Activated T-cell treated with anti-CD3 and anti-CD28 coated beads, Interleukin-2, amount 50 U/mL, for 4 hours (primary cell): ENCODE measurements around the gene NDUFAF4. TPM values are rescaled to one million over a fixed set of nuclear protein-coding genes. Genes with fewer than 3 reads are reported as not detected.

Experiments
- ATAC-seq, 2 donors: fragments of 200-7000 bp; cut with Tn5 transposase; one replicate each; pipeline ENCODE4 v1.10.0; 2021
- DNase-seq: peaks from one replicate; pipeline ENCODE4 v3.0.0-alpha.2; 2020
- H3K27me3 Mint-ChIP-seq: one replicate; pipeline ENCODE4 v1.8.0; 2021; ENCODE audit warnings: low read depth, mixed read lengths
- H3K36me3 Mint-ChIP-seq: one replicate; pipeline ENCODE4 v1.8.0; 2022; ENCODE audit warnings: mixed read lengths; ENCODE audit not compliant: insufficient read depth
- H3K4me1 Mint-ChIP-seq: one replicate; pipeline ENCODE4 v1.8.0; 2021; ENCODE audit warnings: low read depth, mixed read lengths
- H3K4me3 Mint-ChIP-seq: one replicate; pipeline ENCODE4 v1.8.0; 2021; ENCODE audit warnings: mild to moderate bottlenecking, moderate library complexity, mixed read lengths
- H3K9me3 Mint-ChIP-seq: one replicate; pipeline ENCODE4 v1.8.0; 2021; ENCODE audit warnings: mixed read lengths
- total RNA-seq, 3 donors: library from RNA; stranded (reverse); gene quantifications; one replicate each; pipeline ENCODE4 v1.2.1, GENCODE V29; 2021

The NDUFAF4 gene
- total RNA-seq, 3 donors from 2014 or later, result 110 to 130 (median 115) TPM

- DNase-seq (no peak), ATAC-seq (no peak)
- Mint-ChIP-seq H3K4me1 (no peaks in the 10 kb centered on the region), H3K4me3 (no peak overlapping the region), H3K36me3 (no peaks in the 10 kb centered on the region), H3K9me3 (no peaks in the 10 kb centered on the region), H3K27me3 (peaks cover 2% of the 10 kb centered on the region)
Measured at GRCh38 chr6:96876886-96877545, 20.7 kb downstream of the NDUFAF4 start.

GRCh38 chr6:96872976-96873375 is 24.7 kb downstream of the NDUFAF4 start:
- Mint-ChIP-seq H3K9me3 (no peaks in the 10 kb centered on the region), H3K4me3 (no peak overlapping the region), H3K36me3 (no peaks in the 10 kb centered on the region), H3K4me1 (no peaks in the 10 kb centered on the region), H3K27me3 (peaks cover 9% of the 10 kb centered on the region)
- ATAC-seq, result no peak
- DNase-seq, result no peak

DNA sequence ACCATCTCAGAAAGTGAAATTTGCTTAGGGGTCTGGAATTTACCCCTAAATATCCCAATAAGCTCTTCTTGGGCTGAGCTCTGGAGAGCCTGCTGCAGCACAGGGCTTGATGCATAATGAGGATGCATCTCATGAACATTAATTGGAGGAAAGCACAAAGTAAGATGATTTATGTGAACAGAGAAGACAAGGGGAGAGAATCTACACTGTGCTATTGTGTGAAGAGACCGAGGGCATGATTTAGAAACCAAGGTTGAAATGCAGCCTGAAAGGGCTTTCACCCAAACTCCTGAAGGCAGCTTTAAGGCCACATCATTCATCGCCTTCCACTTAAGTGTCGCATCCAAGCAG is 32.7 kb downstream of the NDUFAF4 start:
- H3K36me3 Mint-ChIP-seq, result no peaks in the 10 kb centered on the region
- peaks cover 32% of the 10 kb centered on the region for H3K27me3 Mint-ChIP-seq
- ATAC-seq (no peak), DNase-seq (no peak)
- H3K4me1 Mint-ChIP-seq, result no peaks in the 10 kb centered on the region
- peaks cover 4% of the 10 kb centered on the region for H3K9me3 Mint-ChIP-seq
- no peak overlapping the region for H3K4me3 Mint-ChIP-seq

GRCh38 chr6:96864216-96865054 is 33.3 kb downstream of the NDUFAF4 start:
- Mint-ChIP-seq H3K9me3 (peaks cover 4% of the 10 kb centered on the region), H3K4me3 (no peak overlapping the region), H3K36me3 (no peaks in the 10 kb centered on the region), H3K27me3 (peaks cover 34% of the 10 kb centered on the region), H3K4me1 (no peaks in the 10 kb centered on the region)
- no peak for DNase-seq
- no peak for ATAC-seq

GRCh38 chr6:96862560-96862959 is 35.1 kb downstream of the NDUFAF4 start:
- no peaks in the 10 kb centered on the region for H3K4me1 Mint-ChIP-seq
- peaks cover 4% of the 10 kb centered on the region for H3K9me3 Mint-ChIP-seq
- H3K27me3 Mint-ChIP-seq, result peaks cover 27% of the 10 kb centered on the region
- no peak overlapping the region for H3K4me3 Mint-ChIP-seq
- no peaks in the 10 kb centered on the region for H3K36me3 Mint-ChIP-seq
- DNase-seq, result no peak
- no peak for ATAC-seq

DNA sequence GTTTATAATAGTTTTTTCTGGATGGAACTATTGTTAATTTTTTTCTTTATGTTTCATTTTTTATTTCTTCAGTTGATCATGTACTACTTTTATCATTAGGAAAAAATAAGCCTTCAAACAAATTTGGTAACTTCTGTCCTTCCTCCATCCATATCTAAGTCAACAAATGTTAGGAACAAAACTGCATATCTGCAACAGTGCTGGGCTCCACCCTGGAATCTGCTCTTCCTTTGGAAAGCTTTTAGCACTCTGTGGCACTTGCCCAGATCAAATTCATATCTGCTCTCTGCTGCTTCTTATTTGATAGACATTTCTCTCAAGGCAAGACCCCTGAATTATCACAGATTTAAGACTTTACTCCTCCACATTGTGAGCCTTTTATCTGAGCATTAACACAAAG is 36.1 kb downstream of the NDUFAF4 start:
- Mint-ChIP-seq H3K27me3 (peaks cover 31% of the 10 kb centered on the region), H3K36me3 (no peaks in the 10 kb centered on the region), H3K4me1 (no peaks in the 10 kb centered on the region), H3K4me3 (no peak overlapping the region), H3K9me3 (peaks cover 4% of the 10 kb centered on the region)
- DNase-seq, result no peak
- no peak for ATAC-seq

GRCh38 chr6:96856856-96857255 is 40.8 kb downstream of the NDUFAF4 start:
- no peaks in the 10 kb centered on the region for H3K36me3 Mint-ChIP-seq
- DNase-seq (no peak), ATAC-seq (no peak)
- no peak overlapping the region for H3K4me3 Mint-ChIP-seq
- H3K27me3 Mint-ChIP-seq, result peaks cover 16% of the 10 kb centered on the region
- peaks cover 4% of the 10 kb centered on the region for H3K9me3 Mint-ChIP-seq
- H3K4me1 Mint-ChIP-seq, result no peaks in the 10 kb centered on the region

GRCh38 chr6:96853083-96853482 is 44.6 kb downstream of the NDUFAF4 start:
- DNase-seq (no peak), ATAC-seq (no peak)
- H3K4me1 Mint-ChIP-seq, result no peaks in the 10 kb centered on the region
- peaks cover 5% of the 10 kb centered on the region for H3K27me3 Mint-ChIP-seq
- H3K36me3 Mint-ChIP-seq, result no peaks in the 10 kb centered on the region
- no peaks in the 10 kb centered on the region for H3K9me3 Mint-ChIP-seq
- H3K4me3 Mint-ChIP-seq, result no peak overlapping the region

DNA sequence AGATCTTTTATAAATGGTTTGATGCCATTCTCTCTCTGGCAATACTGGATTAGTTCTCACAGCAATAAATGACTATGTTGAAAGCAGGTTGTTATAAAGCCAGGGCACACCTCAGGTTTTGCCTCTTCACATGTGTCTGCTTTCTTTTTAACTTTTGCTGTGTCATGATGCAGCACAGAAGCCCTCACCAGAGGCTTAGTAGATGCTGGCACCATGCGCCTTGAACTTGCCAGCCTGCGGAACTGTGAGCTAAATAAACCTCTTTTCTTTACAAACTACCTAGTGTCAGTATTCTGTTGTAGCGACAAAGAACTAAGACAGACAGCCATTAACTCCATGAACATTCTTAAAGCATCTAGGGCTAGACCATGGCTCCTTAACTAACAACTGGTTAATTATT is 45.1 kb downstream of the NDUFAF4 start:
- Mint-ChIP-seq H3K9me3 (no peaks in the 10 kb centered on the region), H3K27me3 (peaks cover 7% of the 10 kb centered on the region), H3K36me3 (no peaks in the 10 kb centered on the region), H3K4me1 (no peaks in the 10 kb centered on the region), H3K4me3 (no peak overlapping the region)
- ATAC-seq (no peak), DNase-seq (no peak)

DNA sequence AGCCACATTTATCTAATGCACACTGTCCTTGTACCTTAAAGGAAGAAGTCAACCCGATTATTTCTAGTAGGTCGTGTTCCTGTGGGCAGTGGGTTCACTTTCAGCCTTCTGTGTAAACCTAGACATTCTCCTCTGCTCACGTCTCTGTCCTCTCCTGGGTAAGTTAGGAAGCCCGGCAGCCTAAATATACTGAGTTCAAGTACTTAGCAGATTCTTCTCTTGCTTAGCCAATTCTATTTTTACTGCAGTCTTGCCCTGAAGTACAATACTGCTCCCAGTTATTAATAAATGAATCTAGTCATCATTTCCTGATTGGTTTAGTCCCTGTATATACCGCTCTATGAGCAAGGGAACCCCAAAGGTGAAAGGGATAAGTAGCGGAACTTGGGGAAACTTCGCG is 45.8 kb downstream of the NDUFAF4 start:
- H3K36me3 Mint-ChIP-seq, result no peaks in the 10 kb centered on the region
- peaks cover 8% of the 10 kb centered on the region for H3K27me3 Mint-ChIP-seq
- ATAC-seq, result no peak
- no peak overlapping the region for H3K4me3 Mint-ChIP-seq
- H3K4me1 Mint-ChIP-seq, result no peaks in the 10 kb centered on the region
- no peak for DNase-seq
- H3K9me3 Mint-ChIP-seq, result peaks cover 7% of the 10 kb centered on the region

DNA sequence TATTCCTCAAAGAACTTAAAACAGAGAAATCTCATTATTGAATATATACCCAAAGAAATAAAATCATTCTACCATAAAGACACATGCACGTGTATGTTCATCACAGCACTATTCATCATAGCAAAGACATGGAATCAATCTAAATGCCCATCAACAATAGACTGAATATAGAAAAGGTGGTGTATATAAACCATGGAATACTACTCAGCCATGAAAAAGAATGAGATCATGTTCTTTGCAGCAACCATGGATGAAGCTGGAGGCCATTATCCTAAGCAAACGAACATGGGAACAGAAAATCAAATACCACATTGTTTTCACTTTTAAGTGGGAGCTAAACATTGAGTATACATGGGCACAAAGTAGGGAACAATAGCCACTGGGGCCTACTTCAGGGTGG is 48.1 kb downstream of the NDUFAF4 start:
- ATAC-seq (no peak), DNase-seq (no peak)
- Mint-ChIP-seq H3K27me3 (peaks cover 21% of the 10 kb centered on the region), H3K4me3 (no peak overlapping the region), H3K4me1 (no peaks in the 10 kb centered on the region), H3K36me3 (no peaks in the 10 kb centered on the region), H3K9me3 (peaks cover 26% of the 10 kb centered on the region)

DNA sequence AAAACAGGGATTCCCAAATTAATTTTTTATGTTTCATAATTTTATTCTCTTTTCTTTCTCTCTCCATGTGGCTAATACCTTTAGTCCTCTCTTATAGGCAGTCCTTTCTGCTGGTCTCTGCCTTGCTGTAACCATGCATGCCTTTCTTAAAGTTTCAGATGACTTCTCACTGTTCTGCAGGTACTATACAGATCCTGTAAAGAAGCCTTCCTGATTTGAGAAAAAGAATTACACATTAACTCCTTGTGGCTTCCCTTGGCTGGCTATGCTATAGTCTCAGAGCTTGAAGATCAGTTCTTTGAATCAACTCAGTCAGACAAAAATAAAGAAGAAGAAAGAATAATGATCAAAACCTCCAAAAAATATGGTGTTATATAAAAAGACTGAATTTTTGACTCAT is 53.2 kb downstream of the NDUFAF4 start:
- Mint-ChIP-seq H3K36me3 (no peaks in the 10 kb centered on the region), H3K27me3 (peaks cover 31% of the 10 kb centered on the region), H3K4me3 (no peak overlapping the region), H3K4me1 (no peaks in the 10 kb centered on the region), H3K9me3 (peaks cover 30% of the 10 kb centered on the region)
- DNase-seq, result no peak
- ATAC-seq, result no peak

GRCh38 chr6:96841345-96841744 is 56.3 kb downstream of the NDUFAF4 start:
- H3K27me3 Mint-ChIP-seq, result peaks cover 41% of the 10 kb centered on the region
- ATAC-seq (no peak), DNase-seq (no peak)
- H3K4me3 Mint-ChIP-seq, result no peak overlapping the region
- peaks cover 11% of the 10 kb centered on the region for H3K4me1 Mint-ChIP-seq
- peaks cover 18% of the 10 kb centered on the region for H3K9me3 Mint-ChIP-seq
- H3K36me3 Mint-ChIP-seq, result no peaks in the 10 kb centered on the region
